NB4 (cell line): ENCODE data around the gene TMEM74B.

Experiments used
- MYC ChIP-seq: IDR thresholded peaks from 2 replicates; pipeline ENCODE4 v1.6.1; 2011; ENCODE audit warnings: low read depth, low read length
- POLR2A ChIP-seq: IDR thresholded peaks from 2 replicates; pipeline ENCODE4 v1.6.1; 2011; ENCODE audit warnings: mild to moderate bottlenecking; ENCODE audit not compliant: insufficient read length; ENCODE audit errors: extremely low read depth
- TF ChIP-seq, protein P1 (sequence below): IDR thresholded peaks from one replicate; pipeline ENCODE4 v1.5.1; 2012; ENCODE audit warnings: low read depth, low read length

- TF ChIP-seq, protein P1, sequence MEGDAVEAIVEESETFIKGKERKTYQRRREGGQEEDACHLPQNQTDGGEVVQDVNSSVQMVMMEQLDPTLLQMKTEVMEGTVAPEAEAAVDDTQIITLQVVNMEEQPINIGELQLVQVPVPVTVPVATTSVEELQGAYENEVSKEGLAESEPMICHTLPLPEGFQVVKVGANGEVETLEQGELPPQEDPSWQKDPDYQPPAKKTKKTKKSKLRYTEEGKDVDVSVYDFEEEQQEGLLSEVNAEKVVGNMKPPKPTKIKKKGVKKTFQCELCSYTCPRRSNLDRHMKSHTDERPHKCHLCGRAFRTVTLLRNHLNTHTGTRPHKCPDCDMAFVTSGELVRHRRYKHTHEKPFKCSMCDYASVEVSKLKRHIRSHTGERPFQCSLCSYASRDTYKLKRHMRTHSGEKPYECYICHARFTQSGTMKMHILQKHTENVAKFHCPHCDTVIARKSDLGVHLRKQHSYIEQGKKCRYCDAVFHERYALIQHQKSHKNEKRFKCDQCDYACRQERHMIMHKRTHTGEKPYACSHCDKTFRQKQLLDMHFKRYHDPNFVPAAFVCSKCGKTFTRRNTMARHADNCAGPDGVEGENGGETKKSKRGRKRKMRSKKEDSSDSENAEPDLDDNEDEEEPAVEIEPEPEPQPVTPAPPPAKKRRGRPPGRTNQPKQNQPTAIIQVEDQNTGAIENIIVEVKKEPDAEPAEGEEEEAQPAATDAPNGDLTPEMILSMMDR = no peak
- no peak for TF ChIP-seq MYC
- TF ChIP-seq POLR2A = no peak
These were observed 5.0 kb upstream of the TMEM74B start for GRCh38 chr20:1189827-1190226.
